Uterus (tissue), 4 donors: ENCODE data around the gene RPS15. TPM values are rescaled to one million over a fixed set of nuclear protein-coding genes. Genes with fewer than 3 reads are reported as not detected.

Source experiments
- DNase-seq, 2 donors: peaks; one replicate each; pipeline ENCODE4 v3.0.0-alpha.2; 2019 to 2020
- H3K27ac ChIP-seq, 2 donors: fragments of 200-600 bp; sonication (generic); 1 replicate in 1 of 2; 2 replicates in 1 of 2; pipeline ENCODE4 v1.5.1; 2016 to 2018
- H3K27me3 ChIP-seq, 2 donors: fragments of 200-600 bp; sonication (generic); one replicate each; pipeline ENCODE4 v1.5.1; 2018 to 2019; ENCODE audit warnings: control low read depth in 1 of 2
- H3K36me3 ChIP-seq, 2 donors: fragments of 200-600 bp; sonication (generic); one replicate each; pipeline ENCODE4 v1.5.1; 2019; ENCODE audit warnings: control low read depth in 1 of 2
- H3K4me1 ChIP-seq, 2 donors: fragments of 200-600 bp; sonication (generic); one replicate each; pipeline ENCODE4 v1.5.1; 2018 to 2019; ENCODE audit warnings: control low read depth in 1 of 2
- H3K4me3 ChIP-seq, 2 donors: fragments of 200-600 bp; sonication (generic); 1 replicate in 1 of 2; 2 replicates in 1 of 2; pipeline ENCODE4 v1.5.1; 2018 to 2019; ENCODE audit warnings: mild to moderate bottlenecking in 1 of 2
- H3K9me3 ChIP-seq, 2 donors: fragments of 200-600 bp; sonication (generic); one replicate each; pipeline ENCODE4 v1.5.1; 2019; ENCODE audit warnings: control low read depth in 1 of 2
- POLR2A ChIP-seq, 2 donors: fragments of 450-650 bp; IDR thresholded peaks; one replicate each; pipeline ENCODE4 v1.6.1; 2016; ENCODE audit warnings: antibody characterized with exemption in 2 of 2, mild to moderate bottlenecking in 1 of 2, moderate library complexity in 1 of 2
- intact Hi-C: fragments of 100-400 bp; cut with DNase I; formaldehyde crosslinking; loops from one replicate; pipeline ENCODE4 v1.15.1; 2023; ENCODE audit warnings: low total_unique reads
- total RNA-seq, 4 donors: library from RNA; depleted of rRNA in 3 of 4; stranded (reverse); fragments of >200 nt in 3 of 4; gene quantifications; one replicate each; pipeline versions ENCODE4 v1.1.0 to v1.2.4, GENCODE V29; 2014 to 2023
- TF ChIP-seq, protein P1 (sequence below), 4 experiments: fragments of 200-600 bp in 2 of 4; fragments of 450-650 bp in 2 of 4; sonication (generic) in 2 of 4; IDR thresholded peaks; one replicate each; pipeline ENCODE4 v1.5.1; 2016 to 2019; ENCODE audit warnings: antibody characterized with exemption in 4 of 4, mild to moderate bottlenecking in 2 of 4, moderate library complexity in 1 of 4
- donor health status: DM: yes; HTN: yes; CAD: no.

RPS15 gene
- total RNA-seq, 4 donors from 2014 or later, result 648 to 5,728 (median 1,854) TPM

GRCh38 chr19:1409204-1410005 lies 28.8 kb upstream of the RPS15 start:
- no peak for DNase-seq
- Histone ChIP-seq H3K4me1 (peaks cover 0 to 42% of the 10 kb centered on the region in 2 donors), H3K27me3 (no peaks in the 10 kb centered on the region), H3K4me3 (peak overlapping the region; percentile 98 to 100), H3K36me3 (no peaks in the 10 kb centered on the region), H3K27ac (peak overlapping the region; percentile 86 to 91), H3K9me3 (no peaks in the 10 kb centered on the region)
- intact Hi-C loops, result no loop called here
- TF ChIP-seq POLR2A (IDR thresholded peaks at IDR 0.05), result no peak
- TF ChIP-seq, protein P1, sequence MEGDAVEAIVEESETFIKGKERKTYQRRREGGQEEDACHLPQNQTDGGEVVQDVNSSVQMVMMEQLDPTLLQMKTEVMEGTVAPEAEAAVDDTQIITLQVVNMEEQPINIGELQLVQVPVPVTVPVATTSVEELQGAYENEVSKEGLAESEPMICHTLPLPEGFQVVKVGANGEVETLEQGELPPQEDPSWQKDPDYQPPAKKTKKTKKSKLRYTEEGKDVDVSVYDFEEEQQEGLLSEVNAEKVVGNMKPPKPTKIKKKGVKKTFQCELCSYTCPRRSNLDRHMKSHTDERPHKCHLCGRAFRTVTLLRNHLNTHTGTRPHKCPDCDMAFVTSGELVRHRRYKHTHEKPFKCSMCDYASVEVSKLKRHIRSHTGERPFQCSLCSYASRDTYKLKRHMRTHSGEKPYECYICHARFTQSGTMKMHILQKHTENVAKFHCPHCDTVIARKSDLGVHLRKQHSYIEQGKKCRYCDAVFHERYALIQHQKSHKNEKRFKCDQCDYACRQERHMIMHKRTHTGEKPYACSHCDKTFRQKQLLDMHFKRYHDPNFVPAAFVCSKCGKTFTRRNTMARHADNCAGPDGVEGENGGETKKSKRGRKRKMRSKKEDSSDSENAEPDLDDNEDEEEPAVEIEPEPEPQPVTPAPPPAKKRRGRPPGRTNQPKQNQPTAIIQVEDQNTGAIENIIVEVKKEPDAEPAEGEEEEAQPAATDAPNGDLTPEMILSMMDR (IDR thresholded peaks at IDR 0.05), result no peak

- H3K36me3 ChIP-seq, result no peaks in the 10 kb centered on the region
- DNase-seq, result no peak
- peak overlapping the region in 1 of 2 donors; percentile 6 for H3K27ac ChIP-seq
- peaks cover 0 to 42% of the 10 kb centered on the region in 2 donors for H3K4me1 ChIP-seq
- no peaks in the 10 kb centered on the region for H3K9me3 ChIP-seq
- intact Hi-C loops, result no loop called here
- no peak overlapping the region for H3K4me3 ChIP-seq
- H3K27me3 ChIP-seq, result no peaks in the 10 kb centered on the region
- no peak for TF ChIP-seq POLR2A (IDR thresholded peaks at IDR 0.05)
- TF ChIP-seq, protein P1 (IDR thresholded peaks at IDR 0.05), result no peak
Observed at GRCh38 chr19:1410136-1410786, 27.9 kb upstream of the RPS15 start.

DNA sequence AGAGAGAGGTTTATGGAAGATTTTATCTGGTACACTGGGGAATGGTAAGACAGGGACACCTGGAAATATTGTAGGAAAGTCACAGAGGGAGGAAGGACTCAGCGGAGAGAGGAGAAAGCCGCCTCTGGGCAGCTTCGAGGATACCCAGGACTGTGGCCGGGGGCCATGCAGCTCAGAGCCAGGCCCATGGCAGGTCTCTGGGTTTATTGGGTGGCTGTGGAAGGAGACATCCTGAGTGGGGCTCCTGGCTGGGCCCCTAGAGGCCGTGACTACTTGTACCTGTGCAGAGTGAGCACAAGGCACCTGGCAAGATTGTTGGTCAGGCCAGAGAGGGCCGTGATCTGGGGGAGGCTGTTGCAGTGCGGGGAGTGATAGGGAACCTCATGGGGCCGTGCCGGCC lies 27.4 kb upstream of the RPS15 start:
- no peaks in the 10 kb centered on the region for H3K27me3 ChIP-seq
- H3K4me3 ChIP-seq, result no peak overlapping the region
- H3K27ac ChIP-seq, result peak overlapping the region in 1 of 2 donors; percentile 6
- DNase-seq, result no peak
- H3K9me3 ChIP-seq, result no peaks in the 10 kb centered on the region
- H3K36me3 ChIP-seq, result no peaks in the 10 kb centered on the region
- intact Hi-C loops, result no loop called here
- H3K4me1 ChIP-seq, result peaks cover 2 to 47% of the 10 kb centered on the region in 2 donors
- TF ChIP-seq POLR2A (IDR thresholded peaks at IDR 0.05), result no peak
- TF ChIP-seq, protein P1 (IDR thresholded peaks at IDR 0.05), result no peak

- no peak for DNase-seq
- H3K36me3 ChIP-seq, result no peaks in the 10 kb centered on the region
- H3K27me3 ChIP-seq, result no peaks in the 10 kb centered on the region
- no peak for TF ChIP-seq POLR2A (IDR thresholded peaks at IDR 0.05)
- TF ChIP-seq, protein P1 (IDR thresholded peaks at IDR 0.05), result no peak
- intact Hi-C loops, result no loop called here
- peaks cover 9 to 54% of the 10 kb centered on the region in 2 donors for H3K4me1 ChIP-seq
- no peak overlapping the region for H3K4me3 ChIP-seq
- peak overlapping the region; percentile 6 to 25 for H3K27ac ChIP-seq
- H3K9me3 ChIP-seq, result no peaks in the 10 kb centered on the region
Observed at GRCh38 chr19:1411255-1412191, 26.7 kb upstream of the RPS15 start.
